Astrocyte (in vitro differentiated cells and primary cell): ENCODE results near the gene MRPL1.

Experiments
- EZH2 ChIP-seq: IDR thresholded peaks from 2 replicates; pipeline ENCODE4 v1.6.1; 2012; ENCODE audit warnings: mild to moderate bottlenecking, low read length, inconsistent platforms; ENCODE audit not compliant: insufficient read depth
- TF ChIP-seq, protein P1 (sequence below): IDR thresholded peaks from 2 replicates; pipeline ENCODE4 v1.5.1; 2011; ENCODE audit warnings: low read depth, mild to moderate bottlenecking, inconsistent platforms, low read length, moderate library complexity; ENCODE audit not compliant: insufficient read depth

DNA sequence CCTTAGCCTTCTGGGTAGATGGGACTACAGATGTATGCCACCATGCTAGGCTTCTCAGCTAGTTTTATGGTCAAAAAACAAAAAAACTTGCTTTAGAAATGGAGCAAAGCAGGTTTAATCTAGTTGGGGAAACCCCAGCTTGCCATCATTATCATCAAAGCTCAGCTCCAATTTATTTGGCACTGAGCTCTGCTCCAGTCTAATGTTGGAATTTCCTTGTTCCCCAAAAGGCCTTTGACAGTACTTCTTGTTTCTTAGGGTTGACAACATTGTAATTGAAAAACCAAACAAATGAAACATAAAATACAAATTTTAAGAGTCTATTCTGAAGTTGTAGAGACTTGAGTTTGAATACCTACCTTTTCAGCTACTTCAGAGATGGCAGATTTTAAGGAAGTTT lies 48.0 kb downstream of the MRPL1 start:
- TF ChIP-seq EZH2, result no peak
- TF ChIP-seq, protein P1, sequence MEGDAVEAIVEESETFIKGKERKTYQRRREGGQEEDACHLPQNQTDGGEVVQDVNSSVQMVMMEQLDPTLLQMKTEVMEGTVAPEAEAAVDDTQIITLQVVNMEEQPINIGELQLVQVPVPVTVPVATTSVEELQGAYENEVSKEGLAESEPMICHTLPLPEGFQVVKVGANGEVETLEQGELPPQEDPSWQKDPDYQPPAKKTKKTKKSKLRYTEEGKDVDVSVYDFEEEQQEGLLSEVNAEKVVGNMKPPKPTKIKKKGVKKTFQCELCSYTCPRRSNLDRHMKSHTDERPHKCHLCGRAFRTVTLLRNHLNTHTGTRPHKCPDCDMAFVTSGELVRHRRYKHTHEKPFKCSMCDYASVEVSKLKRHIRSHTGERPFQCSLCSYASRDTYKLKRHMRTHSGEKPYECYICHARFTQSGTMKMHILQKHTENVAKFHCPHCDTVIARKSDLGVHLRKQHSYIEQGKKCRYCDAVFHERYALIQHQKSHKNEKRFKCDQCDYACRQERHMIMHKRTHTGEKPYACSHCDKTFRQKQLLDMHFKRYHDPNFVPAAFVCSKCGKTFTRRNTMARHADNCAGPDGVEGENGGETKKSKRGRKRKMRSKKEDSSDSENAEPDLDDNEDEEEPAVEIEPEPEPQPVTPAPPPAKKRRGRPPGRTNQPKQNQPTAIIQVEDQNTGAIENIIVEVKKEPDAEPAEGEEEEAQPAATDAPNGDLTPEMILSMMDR, result no peak
